HepG2 (cell line): ENCODE measurements around the gene CAPN8. TPM values are rescaled to one million over a fixed set of nuclear protein-coding genes. Genes with fewer than 3 reads are reported as not detected.

Source experiments
- ATAC-seq: fragments of 200-7000 bp; cut with Tn5 transposase; 3 replicates; pipeline ENCODE4 v1.9.1; 2020; ENCODE audit warnings: mild to moderate bottlenecking, moderate library complexity
- BruUV-seq: library from RNA; stranded (reverse); fragments of 400-500 nt; replicated peaks from 2 replicates; lab custom pipeline; 2021; lab: Mats Ljungman, UMichigan
- CTCF ChIA-PET: fragments of 300-600 bp; formaldehyde crosslinking; extraction: SDS; loops from one replicate; lab custom pipeline; 2021; ENCODE audit warnings: low total read pairs, inconsistent platforms, low intra/inter-chr PET ratio; lab: Yijun Ruan, JAX
- POLR2A ChIA-PET: fragments of 350-600 bp; sonication (Branson Sonifier 250); formaldehyde crosslinking; loops from one replicate; lab custom pipeline; 2020; ENCODE audit warnings: antibody characterized with exemption, inconsistent platforms; lab: Yijun Ruan, JAX
- DNase-seq: peaks from one replicate; pipeline ENCODE4 v3.0.0-alpha.2; 2015; ENCODE audit warnings: low spot score
- FAIRE-seq: peaks from 3 replicates; lab custom pipeline; 2011; peaks lifted over from hg19 to GRCh38; lab: Jason Lieb, UNC
- H2AFZ ChIP-seq: one replicate; pipeline ENCODE4 v1.6.1; 2011; ENCODE audit warnings: low read length, inconsistent platforms
- H3K27ac ChIP-seq: fragments of 300-600 bp; 3 replicates; pipeline ENCODE4 v1.8.0; 2011; ENCODE audit warnings: mixed run types, mild to moderate bottlenecking, mixed read lengths, low read length, inconsistent platforms; ENCODE audit not compliant: insufficient read depth; ENCODE audit errors: extremely low read length
- H3K27me3 ChIP-seq, 2 experiments: fragments of 200-600 bp in 1 of 2; 2 replicates in 1 of 2; 3 replicates in 1 of 2; pipeline versions ENCODE4 v1.6.0 to v1.8.0; 2011; ENCODE audit warnings: low read length in 2 of 2, mild to moderate bottlenecking in 2 of 2, moderate library complexity in 2 of 2, inconsistent platforms in 1 of 2; ENCODE audit not compliant: insufficient read depth in 2 of 2, control insufficient read depth in 1 of 2
- H3K36me3 ChIP-seq, 2 experiments: fragments of 200-600 bp in 1 of 2; replicated peaks in 1 of 2; 2 replicates in 1 of 2; 3 replicates in 1 of 2; pipeline versions ENCODE4 v1.5.1 to v1.8.0; 2011; ENCODE audit warnings: low read length in 2 of 2, inconsistent platforms in 1 of 2; ENCODE audit not compliant: insufficient read depth in 2 of 2, control insufficient read depth in 1 of 2
- H3K4me1 ChIP-seq: 2 replicates; pipeline ENCODE4 v1.5.1; 2012; ENCODE audit warnings: low read length, inconsistent platforms; ENCODE audit not compliant: insufficient read depth
- H3K4me2 ChIP-seq: 2 replicates; pipeline ENCODE4 v1.6.0; 2011; ENCODE audit warnings: low read depth, low read length, inconsistent platforms
- H3K4me3 ChIP-seq, 3 experiments: fragments of 200-600 bp in 1 of 3; sonication (generic), shearing (Covaris generic) in 1 of 3; replicated peaks in 1 of 3; 2 replicates each; pipeline ENCODE4 v1.5.1; 2011 to 2016; ENCODE audit warnings: low read length in 3 of 3, inconsistent platforms in 2 of 3, low read depth in 2 of 3, mild to moderate bottlenecking in 2 of 3, control low read depth in 1 of 3, mixed read lengths in 1 of 3; ENCODE audit not compliant: insufficient read depth in 1 of 3
- H3K79me2 ChIP-seq: one replicate; pipeline ENCODE4 v1.6.1; 2011; ENCODE audit warnings: low read length, inconsistent platforms; ENCODE audit not compliant: insufficient read depth
- H3K9ac ChIP-seq: 2 replicates; pipeline ENCODE4 v1.6.0; 2011; ENCODE audit warnings: mild to moderate bottlenecking, low read depth, low read length, inconsistent platforms; ENCODE audit not compliant: insufficient read depth
- H3K9me3 ChIP-seq: 2 replicates; pipeline ENCODE4 v1.5.1; 2012; ENCODE audit warnings: mild to moderate bottlenecking, low read length
- H4K20me1 ChIP-seq: 2 replicates; pipeline ENCODE4 v1.6.0; 2011; ENCODE audit warnings: inconsistent platforms, mild to moderate bottlenecking, low read length, moderate library complexity; ENCODE audit not compliant: insufficient read depth
- FOSL2 ChIP-seq: sonication (generic); formaldehyde crosslinking; IDR thresholded peaks from 2 replicates; pipeline ENCODE4 v1.4.0; 2020; ENCODE audit warnings: missing genetic modification reagents
- GTF2F1 ChIP-seq: fragments of 150-350 bp; IDR thresholded peaks from 2 replicates; pipeline ENCODE4 v1.6.1; 2014; ENCODE audit warnings: low read length
- RAD21 ChIP-seq: fragments of 450-650 bp; formaldehyde crosslinking; IDR thresholded peaks from 2 replicates; pipeline ENCODE4 v1.5.0; 2020; ENCODE audit warnings: mild to moderate bottlenecking
- RAD51 ChIP-seq: fragments of 450-650 bp; IDR thresholded peaks from 2 replicates; pipeline ENCODE4 v1.6.1; 2016; ENCODE audit warnings: borderline replicate concordance
- RXRA ChIP-seq: sonication (generic); formaldehyde crosslinking; IDR thresholded peaks from 2 replicates; pipeline ENCODE4 v1.5.1; 2020; ENCODE audit warnings: missing genetic modification reagents
- SMC3 ChIP-seq: IDR thresholded peaks from 2 replicates; pipeline ENCODE4 v1.6.1; 2011; ENCODE audit warnings: low read length, improper control_type of control experiment
- STAG1 ChIP-seq: sonication (generic); formaldehyde crosslinking; IDR thresholded peaks from 2 replicates; pipeline ENCODE4 v1.4.0; 2020; ENCODE audit warnings: missing genetic modification reagents
- TEAD3 ChIP-seq: optimal IDR thresholded peaks from 2 replicates; pipeline ENCODE3; 2016; ENCODE audit warnings: borderline replicate concordance
- ZFYVE20 ChIP-seq: sonication (generic); formaldehyde crosslinking; IDR thresholded peaks from 2 replicates; pipeline ENCODE4 v1.8.0; 2023; ENCODE audit warnings: low read depth, mild to moderate bottlenecking, moderate library complexity, missing genetic modification reagents, borderline replicate concordance
- ZNF530 ChIP-seq: sonication (generic); formaldehyde crosslinking; IDR thresholded peaks from 2 replicates; pipeline ENCODE4 v1.5.0; 2020; ENCODE audit warnings: low read depth, mild to moderate bottlenecking, missing genetic modification reagents
- WGBS: methylation state at CpG from one replicate; pipeline ENCODE4 v1.1.6; 2017; ENCODE audit warnings: low lambda C conversion rate; 5-methylcytosine and 5-hydroxymethylcytosine counted together
- in situ Hi-C: cut with HindIII; loops from 2 replicates; pipeline ENCODE4 v1.10.0; 2017; ENCODE audit warnings: low pct_unique_long_range_greater_than_20kb; ENCODE audit not compliant: extremely low pct_ligation_motif_present
- intact Hi-C: fragments of 100-400 bp; cut with micrococcal nuclease; formaldehyde crosslinking; loops from one replicate; pipeline ENCODE4 v1.10.0; 2022; ENCODE audit not compliant: unreplicated experiment
- polyA plus RNA-seq, 8 experiments: library from polyadenylated mRNA; depleted of rRNA in 3 of 8; stranded (reverse) in 7 of 8; unstranded in 1 of 8; fragments of >200 nt; fragmentation: Illumina TruSeq in 4 of 8; extraction: Trizol in 4 of 8; gene quantifications; 2 replicates each; pipeline versions ENCODE4 v1.2.1 to v1.2.3, GENCODE V29; 2011 to 2016; ENCODE audit warnings: low read depth in 4 of 8, missing spikeins in 1 of 8, mixed read lengths in 1 of 8; ENCODE audit not compliant: insufficient read depth in 1 of 8
- total RNA-seq, 5 experiments: library from RNA; depleted of rRNA; stranded (reverse); fragments of >200 nt; fragmentation: Illumina TruSeq; extraction: Trizol; gene quantifications; 2 replicates each; pipeline ENCODE4 v1.2.3, GENCODE V29; 2016; ENCODE audit warnings: low read depth in 1 of 5
- TF ChIP-seq, protein P1 (sequence below): sonication (generic); formaldehyde crosslinking; IDR thresholded peaks from 2 replicates; pipeline ENCODE4 v1.5.0; 2020; ENCODE audit warnings: missing genetic modification reagents
- TF ChIP-seq, protein P2 (sequence below): sonication (generic); formaldehyde crosslinking; IDR thresholded peaks from 2 replicates; pipeline ENCODE4 v1.5.0; 2020; ENCODE audit warnings: mild to moderate bottlenecking, missing genetic modification reagents, moderate library complexity

The CAPN8 gene
- total and polyA plus RNA-seq, 2 of the 13 experiments (the other 11 are each of a cell fraction or from before 2014, with no cell fraction given): 0.20 to 0.25 TPM

DNA sequence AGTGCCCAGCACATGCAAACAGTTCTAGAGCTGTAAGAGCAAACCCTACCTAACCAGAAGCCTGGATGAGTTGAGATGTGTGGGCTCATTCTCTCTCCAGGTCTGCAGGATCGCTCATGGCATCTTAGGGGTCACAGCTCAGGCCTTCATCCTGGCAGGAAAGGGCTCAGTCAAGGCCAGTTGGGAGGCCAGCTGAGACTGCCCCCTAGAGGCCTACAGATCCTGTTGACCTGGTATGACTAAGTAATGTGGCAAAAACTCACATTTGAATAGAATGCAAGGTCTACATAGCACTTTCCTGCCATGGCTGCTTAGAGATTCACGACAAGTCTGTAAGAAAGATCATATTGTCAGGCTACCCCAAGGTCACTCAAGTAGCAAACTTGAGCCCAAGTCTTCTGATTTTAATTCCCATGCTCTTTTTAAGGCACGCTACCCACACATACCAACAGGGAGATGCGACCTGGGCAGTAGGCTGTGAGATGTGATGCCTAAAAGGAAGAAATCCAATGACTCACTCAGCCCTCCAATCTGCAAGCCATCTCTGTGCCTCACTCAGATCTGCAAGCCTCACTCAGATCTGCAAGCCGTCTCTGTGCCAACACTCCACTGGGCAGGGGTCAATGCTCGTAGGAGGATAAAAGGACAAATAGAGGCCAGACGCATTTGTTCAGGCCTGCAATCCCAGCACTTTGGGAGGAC, 5.1 kb upstream of the CAPN8 start:
- POLR2A ChIA-PET: no interaction called here
- no TSS peak for BruUV-seq
- H3K27me3 ChIP-seq: peaks cover 0 to 2% of the 10 kb centered on the region in 2 experiments; a peak in 1 of 5 replicates
- H3K4me3 ChIP-seq: no peak overlapping the region
- no peak overlapping the region for H3K4me2 ChIP-seq
- DNase-seq (peak; percentile 31), ATAC-seq (peak; percentile 94), FAIRE-seq (no peak)
- TF ChIP-seq TEAD3 (CRISPR knock-in tag) (peak; percentile 47), GTF2F1 (no peak), RAD51 (no peak), ZNF530 (CRISPR knock-in tag) (no peak), RAD21 (CRISPR knock-in tag) (peak; percentile 59; the same call in 1 of the 2 replicates), SMC3 (peak; percentile 60; the same call in 1 of the 2 replicates), RXRA (CRISPR knock-in tag) (no peak), ZFYVE20 (CRISPR knock-in tag) (no peak), FOSL2 (CRISPR knock-in tag) (peak; percentile 31; the same call in 1 of the 2 replicates), STAG1 (CRISPR knock-in tag) (peak; percentile 85)
- TF ChIP-seq, protein P1, sequence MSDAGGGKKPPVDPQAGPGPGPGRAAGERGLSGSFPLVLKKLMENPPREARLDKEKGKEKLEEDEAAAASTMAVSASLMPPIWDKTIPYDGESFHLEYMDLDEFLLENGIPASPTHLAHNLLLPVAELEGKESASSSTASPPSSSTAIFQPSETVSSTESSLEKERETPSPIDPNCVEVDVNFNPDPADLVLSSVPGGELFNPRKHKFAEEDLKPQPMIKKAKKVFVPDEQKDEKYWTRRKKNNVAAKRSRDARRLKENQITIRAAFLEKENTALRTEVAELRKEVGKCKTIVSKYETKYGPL: no peak
- TF ChIP-seq, protein P2, sequence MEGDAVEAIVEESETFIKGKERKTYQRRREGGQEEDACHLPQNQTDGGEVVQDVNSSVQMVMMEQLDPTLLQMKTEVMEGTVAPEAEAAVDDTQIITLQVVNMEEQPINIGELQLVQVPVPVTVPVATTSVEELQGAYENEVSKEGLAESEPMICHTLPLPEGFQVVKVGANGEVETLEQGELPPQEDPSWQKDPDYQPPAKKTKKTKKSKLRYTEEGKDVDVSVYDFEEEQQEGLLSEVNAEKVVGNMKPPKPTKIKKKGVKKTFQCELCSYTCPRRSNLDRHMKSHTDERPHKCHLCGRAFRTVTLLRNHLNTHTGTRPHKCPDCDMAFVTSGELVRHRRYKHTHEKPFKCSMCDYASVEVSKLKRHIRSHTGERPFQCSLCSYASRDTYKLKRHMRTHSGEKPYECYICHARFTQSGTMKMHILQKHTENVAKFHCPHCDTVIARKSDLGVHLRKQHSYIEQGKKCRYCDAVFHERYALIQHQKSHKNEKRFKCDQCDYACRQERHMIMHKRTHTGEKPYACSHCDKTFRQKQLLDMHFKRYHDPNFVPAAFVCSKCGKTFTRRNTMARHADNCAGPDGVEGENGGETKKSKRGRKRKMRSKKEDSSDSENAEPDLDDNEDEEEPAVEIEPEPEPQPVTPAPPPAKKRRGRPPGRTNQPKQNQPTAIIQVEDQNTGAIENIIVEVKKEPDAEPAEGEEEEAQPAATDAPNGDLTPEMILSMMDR: peak; percentile 72
- no peaks in the 10 kb centered on the region for H4K20me1 ChIP-seq
- in situ Hi-C loops (no loop called here), intact Hi-C loops (loop anchor here (2.0 kb wide), 1 partner anchor 42 kb away; no protein-coding TSS in a partner anchor)
- no peak overlapping the region for H2AFZ ChIP-seq
- no peak overlapping the region for H3K9ac ChIP-seq
- H3K9me3 ChIP-seq: peaks cover 6% of the 10 kb centered on the region; the same call in 1 of the 2 replicates
- 34% methylated on average over 6 of the region's 7 CpGs for WGBS
- H3K4me1 ChIP-seq: peaks cover 5% of the 10 kb centered on the region
- H3K27ac ChIP-seq: no peak overlapping the region
- H3K36me3 ChIP-seq: no peaks in the 10 kb centered on the region
- no peaks in the 10 kb centered on the region for H3K79me2 ChIP-seq
- CTCF ChIA-PET: interaction anchor here (1.2 to 1.7 kb wide), 2 partner anchors 115 to 139 kb away, joined by 5 to 20 read pairs; no protein-coding TSS in a partner anchor
